Fibroblast of villous mesenchyme (primary cell): ENCODE measurements around the gene SIGLEC7. TPM values are rescaled to one million over a fixed set of nuclear protein-coding genes. Genes with fewer than 3 reads are reported as not detected.

ENCODE experiments used
- DNase-seq: peaks from one replicate; pipeline ENCODE4 v3.0.0-alpha.2; 2010; ENCODE audit warnings: low read depth
- H3K4me3 ChIP-seq: 2 replicates; pipeline ENCODE4 v1.5.1; 2011; ENCODE audit warnings: low read depth, mild to moderate bottlenecking, low read length
- total RNA-seq: library from RNA; depleted of rRNA; stranded (reverse); fragments of >200 nt; gene quantifications from 2 replicates; pipeline ENCODE4 v1.2.3, GENCODE V29; 2012
- TF ChIP-seq, protein P1 (sequence below): IDR thresholded peaks from 2 replicates; pipeline ENCODE4 v1.5.1; 2012; ENCODE audit warnings: low read depth, mild to moderate bottlenecking, low read length; ENCODE audit not compliant: insufficient read depth

Gene SIGLEC7
- total RNA-seq, 1 donor, result not detected

DNA sequence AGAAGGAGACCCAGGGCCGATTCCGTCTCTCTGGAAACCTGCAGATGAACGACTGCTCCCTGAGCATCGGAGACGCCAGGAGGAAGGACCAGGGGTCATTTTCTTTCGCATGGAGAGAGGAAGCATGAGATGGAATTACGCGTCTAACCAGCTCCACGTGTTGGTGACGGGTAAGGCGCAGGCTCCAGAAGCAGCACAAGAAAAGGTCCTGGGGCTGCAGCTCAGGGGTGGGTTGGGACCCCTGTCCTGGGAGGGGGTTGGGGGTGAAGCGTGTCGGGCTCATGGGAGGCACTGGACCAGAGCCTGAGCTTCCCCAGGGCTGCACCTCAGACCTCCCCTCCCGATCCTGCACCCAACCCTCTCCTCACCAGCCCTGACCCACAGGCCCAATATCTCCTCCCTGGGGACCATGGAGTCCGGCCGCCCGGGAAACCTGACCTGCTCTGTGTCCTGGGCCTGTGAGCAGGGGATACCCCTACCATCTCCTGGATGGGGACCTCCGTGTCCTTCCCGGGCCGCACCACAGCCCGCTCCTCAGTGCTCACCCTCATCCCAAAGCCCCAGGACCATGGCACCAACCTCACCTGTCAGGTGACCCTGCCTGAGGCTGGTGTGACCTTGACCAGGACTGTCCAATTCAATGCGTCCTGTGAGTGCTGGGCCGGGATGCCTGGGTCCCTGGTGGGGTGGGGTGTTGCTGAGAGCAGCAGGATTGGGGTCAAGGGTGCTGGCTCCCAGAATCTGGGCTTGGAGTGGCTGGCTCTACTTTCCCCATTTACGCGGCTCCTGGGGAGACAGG, 43.2 kb downstream of the SIGLEC7 start:
- TF ChIP-seq, protein P1, sequence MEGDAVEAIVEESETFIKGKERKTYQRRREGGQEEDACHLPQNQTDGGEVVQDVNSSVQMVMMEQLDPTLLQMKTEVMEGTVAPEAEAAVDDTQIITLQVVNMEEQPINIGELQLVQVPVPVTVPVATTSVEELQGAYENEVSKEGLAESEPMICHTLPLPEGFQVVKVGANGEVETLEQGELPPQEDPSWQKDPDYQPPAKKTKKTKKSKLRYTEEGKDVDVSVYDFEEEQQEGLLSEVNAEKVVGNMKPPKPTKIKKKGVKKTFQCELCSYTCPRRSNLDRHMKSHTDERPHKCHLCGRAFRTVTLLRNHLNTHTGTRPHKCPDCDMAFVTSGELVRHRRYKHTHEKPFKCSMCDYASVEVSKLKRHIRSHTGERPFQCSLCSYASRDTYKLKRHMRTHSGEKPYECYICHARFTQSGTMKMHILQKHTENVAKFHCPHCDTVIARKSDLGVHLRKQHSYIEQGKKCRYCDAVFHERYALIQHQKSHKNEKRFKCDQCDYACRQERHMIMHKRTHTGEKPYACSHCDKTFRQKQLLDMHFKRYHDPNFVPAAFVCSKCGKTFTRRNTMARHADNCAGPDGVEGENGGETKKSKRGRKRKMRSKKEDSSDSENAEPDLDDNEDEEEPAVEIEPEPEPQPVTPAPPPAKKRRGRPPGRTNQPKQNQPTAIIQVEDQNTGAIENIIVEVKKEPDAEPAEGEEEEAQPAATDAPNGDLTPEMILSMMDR, result no peak
- H3K4me3 ChIP-seq, result no peak overlapping the region
- no peak for DNase-seq

DNA sequence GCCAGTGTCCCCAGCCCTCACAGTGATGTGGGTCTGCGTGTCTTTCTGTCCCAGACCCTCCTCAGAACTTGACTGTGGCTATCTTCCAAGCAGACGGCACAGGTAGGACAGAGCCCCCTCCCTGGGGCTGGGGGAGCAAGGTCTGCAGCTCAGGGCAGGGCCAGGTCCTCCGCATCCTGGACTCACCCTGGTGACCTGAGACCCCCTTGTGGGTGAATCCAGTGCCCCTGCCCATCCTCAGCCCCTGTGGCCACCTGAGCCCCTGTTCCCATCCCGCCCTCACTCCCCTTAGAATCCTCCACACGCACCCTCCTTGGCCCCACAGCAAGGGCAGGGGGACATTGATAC, 43.7 kb downstream of the SIGLEC7 start:
- TF ChIP-seq, protein P1, result no peak
- H3K4me3 ChIP-seq, result no peak overlapping the region
- no peak for DNase-seq

DNA sequence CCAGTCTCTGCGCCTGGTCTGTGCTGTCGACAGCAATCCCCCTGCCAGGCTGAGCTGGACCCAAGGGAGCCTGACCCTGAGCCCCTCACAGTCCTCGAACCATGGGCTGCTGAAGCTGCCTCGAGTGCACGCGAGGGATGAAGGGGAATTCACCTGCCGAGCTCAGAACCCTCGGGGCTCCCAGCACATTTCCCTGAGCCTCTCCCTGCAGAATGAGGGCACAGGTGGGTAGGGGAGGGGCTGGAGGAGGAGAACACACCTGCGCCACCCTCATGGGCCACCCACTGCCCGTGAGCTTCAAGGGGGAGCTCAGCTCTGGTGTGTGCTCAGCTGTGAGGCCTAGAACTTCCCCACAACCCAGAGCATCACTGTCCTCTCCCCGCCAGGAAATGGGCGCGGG, 44.2 kb downstream of the SIGLEC7 start:
- TF ChIP-seq, protein P1, result no peak
- H3K4me3 ChIP-seq, result no peak overlapping the region
- DNase-seq, result no peak

DNA sequence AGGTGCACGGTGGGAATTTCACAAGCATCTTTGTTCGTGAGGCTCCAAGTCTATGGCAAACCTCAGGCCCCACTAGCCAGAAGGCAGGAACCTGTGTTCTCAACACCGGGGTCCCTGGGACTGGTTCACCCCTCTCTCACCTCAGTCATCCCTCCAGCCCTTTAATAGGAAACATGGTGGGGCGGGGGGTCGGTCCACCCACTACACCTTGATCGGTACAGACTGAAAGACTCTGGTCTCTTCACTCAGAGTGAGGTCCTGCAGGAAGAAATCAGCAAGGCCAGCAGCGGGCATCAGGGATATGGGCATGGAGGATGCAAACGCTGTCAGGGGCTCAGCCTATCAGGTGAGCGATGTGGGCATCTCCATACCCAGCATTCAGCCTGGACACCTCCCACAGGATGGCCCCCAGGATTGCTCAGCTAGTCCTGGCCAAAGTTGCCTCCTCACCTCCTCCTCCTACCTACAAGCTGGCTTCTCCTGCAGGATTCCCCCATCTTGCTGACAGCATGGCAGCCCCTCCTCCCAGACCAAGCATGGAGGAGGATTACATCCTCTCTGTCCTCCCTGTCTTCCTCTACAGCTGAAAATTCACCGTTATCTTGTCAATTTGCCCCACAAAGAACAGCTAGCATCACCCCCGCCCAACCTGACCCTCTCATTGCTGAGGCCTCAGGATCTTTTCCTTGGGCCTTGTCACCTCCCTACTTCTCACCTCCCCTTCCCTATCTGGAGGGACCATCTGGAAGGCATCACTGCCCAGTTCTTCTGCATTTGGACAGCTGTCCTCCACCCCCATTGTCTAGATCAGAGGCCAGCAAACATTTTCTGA, 45.5 kb downstream of the SIGLEC7 start:
- no peak overlapping the region for H3K4me3 ChIP-seq
- TF ChIP-seq, protein P1, result no peak
- DNase-seq, result no peak

DNA sequence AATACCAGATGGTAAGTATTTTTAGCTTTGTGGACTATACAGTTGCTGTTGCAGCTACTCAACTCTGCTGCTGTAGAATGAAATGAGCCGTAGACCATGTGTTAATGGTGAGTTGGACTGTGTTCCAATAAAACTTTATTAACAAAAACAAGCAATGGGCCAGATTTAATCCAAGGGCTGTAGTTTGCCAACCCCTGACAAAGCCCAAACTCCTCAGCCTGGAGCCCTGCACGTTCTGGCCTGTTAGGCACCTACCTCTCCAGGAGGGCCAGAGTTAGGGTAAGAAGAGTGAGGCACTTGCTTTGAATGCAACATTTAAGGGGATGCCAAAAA, 46.1 kb downstream of the SIGLEC7 start:
- TF ChIP-seq, protein P1, result no peak
- H3K4me3 ChIP-seq, result no peak overlapping the region
- no peak for DNase-seq

DNA sequence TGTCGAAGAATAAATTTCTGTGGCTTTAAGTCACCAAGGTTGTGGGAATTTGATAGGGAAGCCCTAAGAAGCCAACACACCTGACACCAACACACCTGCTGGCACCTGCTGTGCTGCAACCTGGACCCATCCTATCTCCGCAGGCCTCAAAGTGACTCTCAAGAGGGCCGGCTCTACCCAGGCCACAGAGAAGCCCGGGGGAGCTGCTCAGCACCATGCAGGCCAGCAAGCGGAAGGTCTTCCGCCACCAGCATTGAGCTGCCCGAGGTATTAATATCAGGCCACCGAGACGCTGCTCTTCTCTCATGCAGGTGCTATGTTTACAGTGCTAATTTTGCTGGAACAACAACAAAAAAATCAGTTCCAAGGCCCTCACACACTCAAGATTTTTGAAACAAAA, 50.6 kb downstream of the SIGLEC7 start:
- TF ChIP-seq, protein P1, result no peak
- DNase-seq, result no peak
- H3K4me3 ChIP-seq, result no peak overlapping the region
